CD14-positive monocyte (primary cell): ENCODE measurements around the gene PDE7B. TPM values are rescaled to one million over a fixed set of nuclear protein-coding genes. Genes with fewer than 3 reads are reported as not detected.

Experiments used
- DNase-seq, 3 donors: peaks; one replicate each; pipeline ENCODE4 v3.0.0-alpha.2; 2011 to 2022
- H2AFZ ChIP-seq: 2 replicates; pipeline ENCODE4 v1.6.0; 2012; ENCODE audit warnings: mild to moderate bottlenecking, low read depth, low read length, inconsistent platforms; ENCODE audit not compliant: insufficient read depth, poor library complexity, severe bottlenecking
- H3K27ac ChIP-seq, 2 donors: 1 replicate in 1 of 2; 2 replicates in 1 of 2; pipeline ENCODE4 v1.5.1; 2012 to 2013; ENCODE audit warnings: low read length in 2 of 2, control low read depth in 1 of 2, inconsistent platforms in 1 of 2, low read depth in 1 of 2, mild to moderate bottlenecking in 1 of 2
- H3K27me3 ChIP-seq, 2 donors: one replicate each; pipeline versions ENCODE4 v1.6.0 to v1.6.1; 2011 to 2013; ENCODE audit warnings: low read length in 2 of 2; ENCODE audit not compliant: control insufficient read depth in 2 of 2, insufficient read depth in 2 of 2
- H3K36me3 ChIP-seq, 2 donors: replicated peaks in 1 of 2; 1 replicate in 1 of 2; 2 replicates in 1 of 2; pipeline versions ENCODE4 v1.5.1 to v1.6.1; 2012 to 2013; ENCODE audit warnings: low read length in 2 of 2, control low read depth in 1 of 2, inconsistent platforms in 1 of 2, mild to moderate bottlenecking in 1 of 2; ENCODE audit not compliant: insufficient read depth in 2 of 2, control insufficient read depth in 1 of 2
- H3K4me1 ChIP-seq, 2 donors: 1 replicate in 1 of 2; 2 replicates in 1 of 2; pipeline versions ENCODE4 v1.5.1 to v1.6.1; 2012 to 2013; ENCODE audit warnings: low read length in 2 of 2, control low read depth in 1 of 2, inconsistent platforms in 1 of 2, mild to moderate bottlenecking in 1 of 2, moderate library complexity in 1 of 2; ENCODE audit not compliant: insufficient read depth in 2 of 2, control insufficient read depth in 1 of 2
- H3K4me2 ChIP-seq: replicated peaks from 2 replicates; pipeline ENCODE3; 2012; ENCODE audit warnings: low read length, moderate library complexity, mild to moderate bottlenecking; ENCODE audit not compliant: poor library complexity, severe bottlenecking; ENCODE audit errors: extremely low read depth
- H3K4me3 ChIP-seq, 3 experiments: fragments of 200-600 bp in 1 of 3; sonication (generic) in 1 of 3; replicated peaks in 1 of 3; 1 replicate in 2 of 3; 2 replicates in 1 of 3; pipeline ENCODE4 v1.5.1; 2011 to 2013; ENCODE audit warnings: low read length in 3 of 3, mild to moderate bottlenecking in 3 of 3, control low read depth in 2 of 3, low read depth in 2 of 3, inconsistent platforms in 1 of 3, moderate library complexity in 1 of 3
- H3K79me2 ChIP-seq: 2 replicates; pipeline ENCODE4 v1.6.0; 2012; ENCODE audit warnings: mild to moderate bottlenecking, control low read depth, inconsistent platforms, low read length, moderate library complexity; ENCODE audit not compliant: insufficient read depth
- H3K9ac ChIP-seq: 2 replicates; pipeline ENCODE4 v1.6.0; 2017; ENCODE audit warnings: low read length, mild to moderate bottlenecking; ENCODE audit not compliant: insufficient read depth, poor library complexity, severe bottlenecking
- H3K9me3 ChIP-seq, 2 donors: replicated peaks in 1 of 2; 1 replicate in 1 of 2; 2 replicates in 1 of 2; pipeline versions ENCODE4 v1.5.1 to v1.6.1; 2012 to 2013; ENCODE audit warnings: low read length in 2 of 2, control low read depth in 1 of 2; ENCODE audit not compliant: control insufficient read depth in 1 of 2, insufficient read depth in 1 of 2
- H4K20me1 ChIP-seq: 2 replicates; pipeline ENCODE4 v1.6.0; 2012; ENCODE audit warnings: mild to moderate bottlenecking, low read length, control low read depth, moderate library complexity; ENCODE audit not compliant: insufficient read depth
- H3K27ac Mint-ChIP-seq, 7 donors: one replicate each; pipeline ENCODE4 v1.8.0; 2020; ENCODE audit warnings: mild to moderate bottlenecking in 7 of 7, mixed read lengths in 7 of 7, moderate library complexity in 6 of 7, inconsistent platforms in 2 of 7
- H3K27me3 Mint-ChIP-seq, 3 donors: one replicate each; pipeline ENCODE4 v1.8.0; 2021 to 2022; ENCODE audit warnings: low read depth in 3 of 3, mild to moderate bottlenecking in 3 of 3, mixed read lengths in 3 of 3, moderate library complexity in 3 of 3, inconsistent platforms in 1 of 3
- H3K36me3 Mint-ChIP-seq, 2 donors: one replicate each; pipeline ENCODE4 v1.8.0; 2020; ENCODE audit warnings: mixed read lengths in 2 of 2, inconsistent platforms in 1 of 2, mild to moderate bottlenecking in 1 of 2
- H3K4me1 Mint-ChIP-seq: one replicate; pipeline ENCODE4 v1.8.0; 2020; ENCODE audit warnings: mild to moderate bottlenecking, mixed read lengths
- H3K4me3 Mint-ChIP-seq, 2 donors: one replicate each; pipeline ENCODE4 v1.8.0; 2020; ENCODE audit warnings: mild to moderate bottlenecking in 2 of 2, mixed read lengths in 2 of 2, moderate library complexity in 1 of 2
- H3K9me3 Mint-ChIP-seq, 7 donors: one replicate each; pipeline ENCODE4 v1.8.0; 2020 to 2022; ENCODE audit warnings: mixed read lengths in 7 of 7, mild to moderate bottlenecking in 6 of 7, moderate library complexity in 6 of 7, inconsistent platforms in 2 of 7
- WGBS: methylation state at CpG from one replicate; pipeline ENCODE4 v1.1.5; 2013; ENCODE audit warnings: missing lambda C conversion rate; ENCODE audit not compliant: insufficient coverage; 5-methylcytosine and 5-hydroxymethylcytosine counted together
- intact Hi-C, 2 donors: fragments of 100-400 bp; cut with micrococcal nuclease; formaldehyde crosslinking; loops; one replicate each; pipeline versions ENCODE4 v1.15.0 to v1.15.1; 2023
- polyA plus RNA-seq, 3 donors: library from polyadenylated mRNA; depleted of rRNA in 1 of 3; unstranded in 2 of 3; stranded (reverse) in 1 of 3; fragments of 300-500 nt in 2 of 3; fragments of >200 nt in 1 of 3; fragmentation: Illumina TruSeq in 2 of 3; gene quantifications; 1 replicate in 2 of 3; 2 replicates in 1 of 3; pipeline ENCODE4 v1.2.3, GENCODE V29; 2012 to 2021
- TF ChIP-seq, protein P1 (sequence below): fragments of 200-600 bp; IDR thresholded peaks from one replicate; pipeline ENCODE4 v1.8.0; 2022; ENCODE audit warnings: antibody characterized with exemption, mild to moderate bottlenecking

The PDE7B gene
- polyA plus RNA-seq, 3 donors, result 0.37 to 1.1 (median 0.89) TPM

GRCh38 chr6:136059308-136059707 is 207.8 kb downstream of the PDE7B start:
- no peaks in the 10 kb centered on the region for H4K20me1 ChIP-seq
- Mint-ChIP-seq H3K4me1 (no peaks in the 10 kb centered on the region), H3K9me3 (peaks cover 0 to 2% (median 0%) of the 10 kb centered on the region in 7 donors)

DNA sequence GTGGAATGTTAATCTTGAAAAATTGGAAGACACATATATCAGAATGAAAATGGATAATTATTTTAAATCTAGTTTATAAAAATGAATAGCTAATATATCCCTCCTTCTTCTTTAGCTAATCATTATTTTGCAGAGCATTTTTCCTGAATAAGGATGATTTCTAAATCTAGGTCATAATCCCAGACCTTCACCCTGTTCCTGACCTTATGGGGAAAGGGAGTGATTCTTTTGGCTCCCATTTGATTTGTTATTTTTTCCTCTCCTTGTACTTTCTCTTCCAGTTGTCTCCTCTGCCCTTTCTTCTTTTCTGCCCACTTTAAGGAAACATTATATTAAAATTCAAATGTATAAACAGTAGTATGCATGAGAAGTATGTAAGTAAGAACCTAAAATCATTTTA is 208.6 kb downstream of the PDE7B start:
- TF ChIP-seq, protein P1, sequence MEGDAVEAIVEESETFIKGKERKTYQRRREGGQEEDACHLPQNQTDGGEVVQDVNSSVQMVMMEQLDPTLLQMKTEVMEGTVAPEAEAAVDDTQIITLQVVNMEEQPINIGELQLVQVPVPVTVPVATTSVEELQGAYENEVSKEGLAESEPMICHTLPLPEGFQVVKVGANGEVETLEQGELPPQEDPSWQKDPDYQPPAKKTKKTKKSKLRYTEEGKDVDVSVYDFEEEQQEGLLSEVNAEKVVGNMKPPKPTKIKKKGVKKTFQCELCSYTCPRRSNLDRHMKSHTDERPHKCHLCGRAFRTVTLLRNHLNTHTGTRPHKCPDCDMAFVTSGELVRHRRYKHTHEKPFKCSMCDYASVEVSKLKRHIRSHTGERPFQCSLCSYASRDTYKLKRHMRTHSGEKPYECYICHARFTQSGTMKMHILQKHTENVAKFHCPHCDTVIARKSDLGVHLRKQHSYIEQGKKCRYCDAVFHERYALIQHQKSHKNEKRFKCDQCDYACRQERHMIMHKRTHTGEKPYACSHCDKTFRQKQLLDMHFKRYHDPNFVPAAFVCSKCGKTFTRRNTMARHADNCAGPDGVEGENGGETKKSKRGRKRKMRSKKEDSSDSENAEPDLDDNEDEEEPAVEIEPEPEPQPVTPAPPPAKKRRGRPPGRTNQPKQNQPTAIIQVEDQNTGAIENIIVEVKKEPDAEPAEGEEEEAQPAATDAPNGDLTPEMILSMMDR, result no peak
- H3K4me3 ChIP-seq, result no peak overlapping the region
- H3K27ac ChIP-seq, result no peak overlapping the region
- H3K9me3 Mint-ChIP-seq, result peaks cover 0 to 2% (median 0%) of the 10 kb centered on the region in 7 donors
- no peak overlapping the region for H3K9ac ChIP-seq
- H2AFZ ChIP-seq, result no peak overlapping the region
- intact Hi-C loops, result no loop called here
- no peaks in the 10 kb centered on the region for H3K36me3 ChIP-seq
- H3K79me2 ChIP-seq, result no peaks in the 10 kb centered on the region
- H3K4me2 ChIP-seq, result no peak overlapping the region
- H3K36me3 Mint-ChIP-seq, result no peaks in the 10 kb centered on the region
- peaks cover 0 to 1% (median 0%) of the 10 kb centered on the region in 3 donors for H3K27me3 Mint-ChIP-seq
- H4K20me1 ChIP-seq, result no peaks in the 10 kb centered on the region
- no peaks in the 10 kb centered on the region for H3K4me1 Mint-ChIP-seq
- DNase-seq, result no peak
- H3K27ac Mint-ChIP-seq, result no peak overlapping the region
- H3K4me3 Mint-ChIP-seq, result no peak overlapping the region
- no peaks in the 10 kb centered on the region for H3K4me1 ChIP-seq
- H3K9me3 ChIP-seq, result no peaks in the 10 kb centered on the region
- no peaks in the 10 kb centered on the region for H3K27me3 ChIP-seq

More at GRCh38 chr6:136059308-136059707, 207.8 kb downstream of the PDE7B start:
- whole genome bisulfite sequencing, result 100% methylated on average over 3 of the region's 6 CpGs
- no peaks in the 10 kb centered on the region for H3K4me1 ChIP-seq
- intact Hi-C loops, result no loop called here
- H3K4me3 Mint-ChIP-seq, result no peak overlapping the region
- H3K36me3 ChIP-seq, result no peaks in the 10 kb centered on the region
- H2AFZ ChIP-seq, result no peak overlapping the region
- H3K27me3 ChIP-seq, result no peaks in the 10 kb centered on the region
- no peak for DNase-seq
- no peak overlapping the region for H3K9ac ChIP-seq
- no peak overlapping the region for H3K27ac ChIP-seq
- peaks cover 0 to 1% (median 0%) of the 10 kb centered on the region in 3 donors for H3K27me3 Mint-ChIP-seq
- H3K27ac Mint-ChIP-seq, result peak overlapping the region in 1 of 7 donors; percentile 85
- no peaks in the 10 kb centered on the region for H3K36me3 Mint-ChIP-seq
- no peak overlapping the region for H3K4me2 ChIP-seq
- TF ChIP-seq, protein P1, result no peak
- H3K9me3 ChIP-seq, result no peaks in the 10 kb centered on the region
- H3K79me2 ChIP-seq, result no peaks in the 10 kb centered on the region
- no peak overlapping the region for H3K4me3 ChIP-seq
